Measurements from ENCODE around the gene HSD17B7. TPM values are rescaled to one million over a fixed set of nuclear protein-coding genes. Genes with fewer than 3 reads are reported as not detected.

HSD17B7 gene
- total and polyA plus RNA-seq, 2 of the 8 experiments (the other 6 are each of a cell fraction or from before 2014, with no cell fraction given), result 31.0 to 37.8 TPM

GRCh38 chr1:162823231-162823630, 32.7 kb downstream of the HSD17B7 start:
- Histone ChIP-seq H2BK12ac (ENCODE audit: low read depth, low read length) (no peak overlapping the region), H3K9me3 (ENCODE audit: insufficient read depth in 2 of 2, low read depth in 1 of 2, low read length in 1 of 2) (no peaks in the 10 kb centered on the region), H3K56ac (replicated peaks; ENCODE audit: insufficient read length, low read depth, low read length) (no peak overlapping the region), H3K79me1 (ENCODE audit: low read depth, low read length) (no peaks in the 10 kb centered on the region), H4K5ac (ENCODE audit: insufficient read length, low read depth, low read length) (no peak overlapping the region), H2AK5ac (ENCODE audit: low read depth, low read length) (no peak overlapping the region), H3K4me2 (ENCODE audit: insufficient read depth in 1 of 2, low read depth in 2 of 2, low read length in 2 of 2) (peak overlapping the region; percentile 64 to 75), H3K23me2 (ENCODE audit: low read depth, low read length) (peaks cover 7% of the 10 kb centered on the region), H3K4ac (replicated peaks; ENCODE audit: insufficient read length, low read depth, low read length) (no peak overlapping the region), H3K14ac (ENCODE audit: insufficient read length) (no peak overlapping the region), H3K4me1 (replicated peaks in 1 of 4; ENCODE audit: control insufficient read depth in 3 of 4, insufficient read depth in 4 of 4, low read length in 3 of 4) (peaks cover 0 to 5% (median 1%) of the 10 kb centered on the region in 4 experiments; a peak in 4 of 7 replicates), H4K91ac (replicated peaks; ENCODE audit: insufficient read length, low read length) (no peak overlapping the region), H3K18ac (ENCODE audit: extremely low read depth, low read length) (no peak overlapping the region), H3K4me3 (ENCODE audit: extremely low read depth in 1 of 4, insufficient read depth in 2 of 4, low read depth in 3 of 4, low read length in 4 of 4) (peak overlapping the region in 2 of 4 experiments; percentile 56 to 75; a peak in 2 of 8 replicates), H3K9ac (replicated peaks in 1 of 4; ENCODE audit: extremely low read depth in 1 of 4, low read depth in 3 of 4, low read length in 3 of 4) (no peak overlapping the region), H2BK20ac (ENCODE audit: low read length) (no peak overlapping the region), H3K36me3 (ENCODE audit: control insufficient read depth in 2 of 4, insufficient read depth in 4 of 4, low read length in 3 of 4) (no peaks in the 10 kb centered on the region), H3K27ac (ENCODE audit: low read depth, low read length) (no peak overlapping the region), H2BK120ac (replicated peaks; ENCODE audit: low read depth, low read length) (no peak overlapping the region), H3K23ac (ENCODE audit: insufficient read length) (no peak overlapping the region), H2BK5ac (ENCODE audit: low read depth, low read length) (no peak overlapping the region), H2AFZ (ENCODE audit: low read length) (peak overlapping the region; percentile 96; the same call in 1 of the 2 replicates), H2BK15ac (ENCODE audit: low read length) (no peak overlapping the region), H3K79me2 (ENCODE audit: control insufficient read depth in 1 of 2, insufficient read depth in 2 of 2, low read length in 2 of 2) (no peaks in the 10 kb centered on the region), H4K20me1 (replicated peaks in 1 of 2; ENCODE audit: control insufficient read depth in 1 of 2, insufficient read depth in 2 of 2, low read length in 2 of 2) (no peaks in the 10 kb centered on the region), H3K27me3 (replicated peaks in 1 of 4; ENCODE audit: control insufficient read depth in 3 of 4, extremely low read depth in 1 of 4, insufficient read depth in 3 of 4, low read length in 3 of 4) (no peaks in the 10 kb centered on the region), H4K8ac (ENCODE audit: extremely low read depth, insufficient read depth, low read length) (no peak overlapping the region)
- no peak for FAIRE-seq
- POLR2A ChIA-PET (ENCODE audit: partially characterized antibody), result no interaction called here
- DNase-seq (ENCODE audit: low read depth in 1 of 2, low spot score in 2 of 2), result no peak
- WGBS, 2 experiments (ENCODE audit: extremely low coverage in 1 of 2, insufficient coverage in 1 of 2, insufficient read length in 1 of 2, insufficient replicate concordance in 2 of 2, low coverage in 1 of 2, low lambda C conversion rate in 2 of 2, missing lambda C conversion rate in 1 of 2), result 95% methylated on average over 3 of the region's 3 CpGs; no CpG with 5 or more reads in 1 of the 2 experiments
- CTCF ChIA-PET (ENCODE audit: partially characterized antibody), result interaction anchor here (0.5 to 1.8 kb wide), 8 partner anchors 10 to 431 kb away, joined by 3 to 6 read pairs (median 3); partner anchors contain the start of gene DDR2
- TF ChIP-seq SP4 (IDR thresholded peaks at IDR 0.05; ENCODE audit: low read length) (no peak), BACH1 (IDR thresholded peaks at IDR 0.05; ENCODE audit: low read length) (no peak), CTCF (IDR thresholded peaks at IDR 0.05; ENCODE audit: control extremely low read depth in 1 of 3, insufficient read depth in 1 of 3, low read depth in 1 of 3, low read length in 3 of 3) (no peak), SIN3A (conservative IDR thresholded peaks at IDR 0.05 in 1 of 2, IDR thresholded peaks at IDR 0.05 in 1 of 2; ENCODE audit: low read depth in 1 of 2, low read length in 2 of 2) (no peak), KDM5A (IDR thresholded peaks at IDR 0.05; ENCODE audit: low read length) (no peak), CBX5 (IDR thresholded peaks at IDR 0.05; ENCODE audit: low read depth, low read length) (no peak), BCL11A (IDR thresholded peaks at IDR 0.05; ENCODE audit: low read depth in 2 of 2, low read length in 2 of 2) (no peak), TAF1 (IDR thresholded peaks at IDR 0.05; ENCODE audit: low read depth, low read length) (no peak), PHF8 (conservative IDR thresholded peaks at IDR 0.05; ENCODE audit: low read depth, low read length) (no peak), KDM4A (IDR thresholded peaks at IDR 0.05; ENCODE audit: low read depth, low read length, severe bottlenecking) (no peak), SIRT6 (IDR thresholded peaks at IDR 0.05; ENCODE audit: low read length) (no peak)
